ENCODE measurements around the gene NECTIN4. TPM values are rescaled to one million over a fixed set of nuclear protein-coding genes. Genes with fewer than 3 reads are reported as not detected.

Gene NECTIN4
- total RNA-seq, 1 donor from 2014 or later, result 1.9 TPM

- peaks cover 10% of the 10 kb centered on the region for H3K4me1 Mint-ChIP-seq (ENCODE audit: low read depth)
- TF ChIP-seq CTCF (IDR thresholded peaks at IDR 0.05; ENCODE audit: unreplicated experiment), result no peak
- H3K4me3 Mint-ChIP-seq (ENCODE audit: low read depth), result peak overlapping the region; percentile 99
- H3K27ac Mint-ChIP-seq, result peak overlapping the region; percentile 94
- peaks cover 5% of the 10 kb centered on the region for H3K27me3 Mint-ChIP-seq
- H3K9me3 Mint-ChIP-seq (ENCODE audit: low read depth), result peaks cover 14% of the 10 kb centered on the region
- H3K36me3 Mint-ChIP-seq (ENCODE audit: insufficient read depth), result peaks cover 18% of the 10 kb centered on the region
- DNase-seq (ENCODE audit: low spot score, unreplicated experiment), result no peak
These were observed 44.8 kb downstream of the NECTIN4 start for GRCh38 chr1:161044535-161044907.

- H3K27me3 Mint-ChIP-seq, result no peaks in the 10 kb centered on the region
- H3K4me1 Mint-ChIP-seq (ENCODE audit: low read depth), result peaks cover 17% of the 10 kb centered on the region
- TF ChIP-seq CTCF (IDR thresholded peaks at IDR 0.05; ENCODE audit: unreplicated experiment), result no peak
- peak overlapping the region; percentile 71 for H3K4me3 Mint-ChIP-seq (ENCODE audit: low read depth)
- H3K27ac Mint-ChIP-seq, result peak overlapping the region; percentile 83
- H3K9me3 Mint-ChIP-seq (ENCODE audit: low read depth), result no peaks in the 10 kb centered on the region
- H3K36me3 Mint-ChIP-seq (ENCODE audit: insufficient read depth), result peaks cover 10% of the 10 kb centered on the region
- no peak for DNase-seq (ENCODE audit: low spot score, unreplicated experiment)
These were observed 49.8 kb downstream of the NECTIN4 start for GRCh38 chr1:161039546-161039945.

- H3K4me1 Mint-ChIP-seq (ENCODE audit: low read depth), result peaks cover 13% of the 10 kb centered on the region
These were observed 50.2 kb downstream of the NECTIN4 start for GRCh38 chr1:161039154-161039545.

GRCh38 chr1:161038523-161039153, 50.7 kb downstream of the NECTIN4 start, which contains the start of gene TSTD1:
Gene TSTD1, minus strand, starts transcription at chr1:161038964. Its CDS starts 75 bp downstream, at chr1:161038889.
- Mint-ChIP-seq H3K27ac (peak within 1 kb of the TSS; percentile 96), H3K4me3 (ENCODE audit: low read depth) (peak within 1 kb of the TSS; percentile 89), H3K27me3 (no peaks in the 10 kb centered on the region), H3K36me3 (ENCODE audit: insufficient read depth) (peaks cover 10% of the 10 kb centered on the region), H3K9me3 (ENCODE audit: low read depth) (no peaks in the 10 kb centered on the region), H3K4me1 (ENCODE audit: low read depth) (peaks cover 11% of the 10 kb centered on the region)
- DNase-seq (ENCODE audit: low spot score, unreplicated experiment), result peak; percentile 44
- TF ChIP-seq CTCF (IDR thresholded peaks at IDR 0.05; ENCODE audit: unreplicated experiment), result peak; percentile 31

More at GRCh38 chr1:161039154-161039545, 50.2 kb downstream of the NECTIN4 start:
- Mint-ChIP-seq H3K4me3 (ENCODE audit: low read depth) (peak overlapping the region; percentile 89), H3K9me3 (ENCODE audit: low read depth) (no peaks in the 10 kb centered on the region), H3K36me3 (ENCODE audit: insufficient read depth) (peaks cover 10% of the 10 kb centered on the region), H3K27me3 (no peaks in the 10 kb centered on the region), H3K27ac (peak overlapping the region; percentile 96)
- DNase-seq (ENCODE audit: low spot score, unreplicated experiment), result no peak
- no peak for TF ChIP-seq CTCF (IDR thresholded peaks at IDR 0.05; ENCODE audit: unreplicated experiment)

- H3K4me1 Mint-ChIP-seq (ENCODE audit: low read depth), result peaks cover 11% of the 10 kb centered on the region
- TF ChIP-seq CTCF (IDR thresholded peaks at IDR 0.05; ENCODE audit: unreplicated experiment), result no peak
- DNase-seq (ENCODE audit: low spot score, unreplicated experiment), result no peak
- H3K27ac Mint-ChIP-seq, result peak overlapping the region; percentile 96
- H3K36me3 Mint-ChIP-seq (ENCODE audit: insufficient read depth), result peaks cover 10% of the 10 kb centered on the region
- no peaks in the 10 kb centered on the region for H3K9me3 Mint-ChIP-seq (ENCODE audit: low read depth)
- peak overlapping the region; percentile 89 for H3K4me3 Mint-ChIP-seq (ENCODE audit: low read depth)
- H3K27me3 Mint-ChIP-seq, result no peaks in the 10 kb centered on the region
These were observed 51.5 kb downstream of the NECTIN4 start for GRCh38 chr1:161037661-161038522.

All from progenitor cell of endocrine pancreas (in vitro differentiated cells).